Measurements from ENCODE around the gene VCAN.

Gene VCAN

DNA sequence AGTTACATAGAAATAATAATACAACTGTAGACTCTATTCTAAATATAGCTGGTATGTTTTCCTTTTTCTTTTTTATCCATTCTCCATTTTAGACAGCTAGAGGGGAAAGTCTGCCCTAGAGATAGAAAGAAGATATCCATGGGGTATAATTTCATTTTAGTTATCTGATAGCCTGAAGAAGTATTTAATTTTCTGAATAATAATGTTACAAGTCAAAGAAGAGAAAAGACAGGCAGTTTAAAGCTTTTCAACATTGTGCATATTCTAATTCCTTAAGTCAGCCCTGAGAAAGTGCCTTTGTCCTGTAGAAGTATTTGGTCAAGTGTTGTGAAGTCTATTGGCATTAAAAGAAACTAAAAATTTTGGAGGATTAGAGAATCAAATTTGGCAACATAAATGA, 2.5 kb upstream of the VCAN start:
- DNase-seq, result no peak

DNA sequence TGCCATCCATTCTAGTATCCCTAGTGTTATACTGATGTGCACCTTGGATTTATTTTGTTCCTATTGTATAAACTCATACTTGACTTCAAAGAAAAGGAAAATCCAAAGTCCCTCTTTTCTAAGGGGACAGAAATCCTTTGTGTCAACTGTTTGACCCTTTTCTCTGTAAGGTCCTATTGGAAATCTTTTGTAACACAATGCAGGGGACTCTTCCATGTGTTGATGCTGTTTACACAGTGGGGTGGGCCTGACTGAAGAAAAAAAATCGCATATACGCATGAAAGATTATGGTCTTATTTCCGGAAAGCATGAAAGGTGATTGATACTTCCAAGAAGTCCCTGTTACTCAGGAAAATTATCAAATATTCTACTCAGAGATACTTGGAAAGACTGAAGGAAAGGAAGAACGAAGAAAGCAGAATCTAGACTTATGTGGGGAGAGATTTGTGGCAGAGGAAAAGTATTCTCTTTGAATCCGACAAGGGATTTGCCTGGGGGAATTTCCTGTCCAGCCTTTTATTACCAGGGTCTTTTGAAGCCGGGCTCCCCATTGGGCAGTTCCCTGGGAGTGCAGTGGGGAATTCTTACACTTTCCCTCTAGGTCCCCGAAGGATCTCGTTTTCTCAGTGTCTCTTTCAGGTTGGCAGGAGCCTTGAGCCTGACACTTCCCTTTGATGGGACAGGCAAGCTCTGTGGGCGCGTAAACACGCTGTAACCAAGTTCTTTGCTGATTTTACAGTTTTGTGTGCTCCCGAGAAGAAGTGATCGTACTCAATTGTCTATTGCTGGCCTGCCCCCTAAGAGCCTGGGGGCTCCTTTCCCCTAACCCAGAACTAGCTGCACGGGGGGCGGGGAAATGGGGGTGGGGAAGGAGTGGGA, 779 bp upstream of the VCAN start:
- DNase-seq, result no peak

DNA sequence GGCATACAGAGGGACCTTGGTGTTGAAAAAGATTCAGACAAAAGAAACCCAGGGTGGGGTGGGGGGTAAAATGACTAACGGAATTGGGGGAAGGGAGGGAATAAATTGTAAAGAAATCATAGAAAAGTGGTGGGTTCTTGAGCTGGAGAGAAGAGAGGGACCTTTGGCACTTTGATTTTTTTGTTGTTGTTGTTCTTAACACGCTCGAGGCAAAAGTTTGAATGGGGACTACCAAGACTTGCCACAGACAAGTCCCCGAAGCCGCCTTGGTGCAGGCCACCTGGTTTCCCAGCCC, 616 bp downstream of the VCAN start:
- no peak for DNase-seq

DNA sequence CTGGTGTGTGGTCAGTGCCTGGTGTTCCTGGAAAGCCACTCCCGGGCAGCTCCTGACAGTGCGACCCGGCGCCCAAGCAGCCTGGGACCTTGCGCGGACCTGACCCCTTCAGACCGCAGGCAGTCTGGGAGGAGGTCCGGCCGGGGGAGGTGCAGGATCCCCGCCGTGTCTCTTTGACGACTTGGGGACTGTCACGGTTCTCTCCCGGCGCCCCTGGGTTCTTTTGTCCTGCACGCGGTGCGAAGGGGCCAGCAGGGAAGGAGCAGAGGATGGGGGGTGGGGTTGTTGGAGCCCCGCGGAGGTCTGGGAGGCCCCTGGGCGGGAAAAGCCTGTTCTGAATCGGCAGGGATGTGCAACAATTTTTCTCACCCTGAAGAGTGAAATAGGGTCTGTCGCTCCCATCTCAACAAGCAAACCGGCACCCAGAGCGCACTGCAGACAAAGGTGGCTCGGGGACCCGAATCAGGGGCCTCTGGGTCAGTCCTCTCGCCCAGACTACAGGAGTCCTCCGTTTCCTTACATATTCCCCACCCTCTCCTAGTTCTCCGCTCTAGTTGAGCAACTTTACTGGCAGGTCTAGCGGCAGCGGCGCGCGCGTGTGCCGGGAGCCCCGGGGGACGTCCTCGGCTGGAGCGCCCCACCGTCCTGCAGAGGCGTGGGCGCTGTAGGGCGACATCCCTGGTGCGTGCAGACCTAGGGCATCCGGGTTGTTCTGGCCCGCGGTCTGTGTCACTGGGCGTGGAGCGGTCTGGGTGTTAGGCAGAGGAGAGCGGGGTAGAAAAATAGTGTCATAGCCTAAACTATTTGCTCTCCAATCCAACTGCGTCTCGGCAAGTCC, 1.2 kb downstream of the VCAN start:
- no peak for DNase-seq

DNA sequence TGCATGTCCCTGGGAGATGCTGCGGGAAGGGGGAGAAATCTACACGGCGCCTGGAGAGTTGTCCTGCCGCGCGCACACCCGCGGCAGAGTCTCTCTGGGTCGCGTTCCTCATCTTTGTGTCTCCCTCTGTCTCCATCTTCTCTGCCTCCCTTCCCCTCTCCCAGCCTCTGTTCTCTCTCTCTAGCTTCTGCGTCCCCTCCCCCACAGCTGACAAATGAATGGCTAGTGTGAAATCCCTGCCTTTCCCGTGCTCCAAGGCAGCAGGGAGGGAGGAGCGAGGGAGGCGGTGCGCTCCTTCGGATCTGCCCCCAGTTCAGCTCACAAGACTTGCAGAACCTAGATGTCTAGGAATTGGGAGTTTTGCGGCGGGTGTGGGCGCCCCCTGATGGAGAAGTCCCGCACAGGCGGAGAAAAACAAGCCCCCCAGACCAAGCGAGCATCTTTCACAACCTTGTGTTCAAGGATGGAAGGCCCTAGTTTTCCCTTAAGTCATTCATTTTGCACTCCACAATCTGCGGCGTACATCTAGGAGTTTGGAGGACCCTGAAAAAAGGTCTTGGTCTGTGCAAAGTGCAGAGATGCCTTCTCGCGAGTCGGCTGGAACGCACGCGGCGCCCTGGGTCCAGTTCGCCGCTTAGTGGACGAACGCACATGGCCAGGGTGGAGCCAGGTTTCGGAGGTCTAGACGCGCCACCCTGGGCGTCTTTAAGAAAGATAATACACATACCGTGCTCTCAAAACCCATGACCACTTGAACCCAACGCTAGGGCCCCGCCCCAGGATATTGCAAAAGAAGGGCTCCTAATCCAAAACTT, 2.0 kb downstream of the VCAN start:
- DNase-seq, result no peak

DNA sequence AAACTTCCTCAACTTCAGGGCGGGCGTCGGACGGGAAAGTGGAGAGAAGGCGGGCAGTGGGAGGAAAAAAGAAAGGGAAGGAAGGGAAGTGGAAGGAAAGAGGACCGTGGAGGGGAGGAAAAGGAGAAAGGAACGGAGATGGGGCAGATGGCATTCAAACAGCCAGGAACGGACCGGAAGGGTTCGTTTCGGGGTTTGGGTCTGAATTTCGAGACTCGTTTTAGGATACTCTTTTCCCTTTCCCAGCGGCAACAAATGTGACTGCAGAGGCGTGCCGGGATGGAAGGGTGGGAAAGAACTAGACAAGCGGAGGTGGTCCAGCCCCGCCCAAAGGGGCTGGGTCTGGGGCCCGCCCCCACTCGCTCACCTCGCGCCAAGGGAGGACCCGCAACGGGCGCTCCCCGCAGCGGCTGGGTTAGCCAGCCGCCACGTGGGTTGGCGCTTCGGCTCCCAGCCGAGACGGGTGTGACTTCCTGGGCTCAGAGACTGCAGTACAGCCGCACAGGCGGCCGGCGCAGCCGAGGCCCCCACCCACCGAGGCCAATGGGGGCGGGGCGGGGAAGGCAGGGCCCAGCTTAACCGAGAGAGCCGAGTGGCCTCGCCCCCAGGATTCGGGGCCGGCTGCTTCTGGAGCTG, 2.7 kb downstream of the VCAN start:
- DNase-seq, result no peak

DNA sequence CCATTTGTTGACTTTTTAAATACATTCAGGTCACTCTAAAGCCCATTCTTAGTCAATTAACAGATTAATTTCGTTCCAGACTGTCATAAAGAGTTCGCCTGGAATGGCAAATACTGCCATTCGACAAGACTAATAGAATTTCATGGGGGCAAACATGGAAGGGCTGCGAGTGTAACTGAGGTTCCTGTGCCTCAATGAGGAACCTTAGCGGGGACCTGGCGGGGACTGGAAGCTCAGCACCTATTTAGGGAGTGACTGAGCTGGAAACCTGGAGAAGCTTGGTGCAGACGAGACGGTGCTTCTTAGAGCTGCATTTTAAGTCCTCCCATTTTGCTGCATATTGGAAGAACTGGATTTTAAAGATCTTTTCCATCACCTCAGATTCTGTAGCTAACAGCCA, 3.4 kb downstream of the VCAN start:
- no peak for DNase-seq

DNA sequence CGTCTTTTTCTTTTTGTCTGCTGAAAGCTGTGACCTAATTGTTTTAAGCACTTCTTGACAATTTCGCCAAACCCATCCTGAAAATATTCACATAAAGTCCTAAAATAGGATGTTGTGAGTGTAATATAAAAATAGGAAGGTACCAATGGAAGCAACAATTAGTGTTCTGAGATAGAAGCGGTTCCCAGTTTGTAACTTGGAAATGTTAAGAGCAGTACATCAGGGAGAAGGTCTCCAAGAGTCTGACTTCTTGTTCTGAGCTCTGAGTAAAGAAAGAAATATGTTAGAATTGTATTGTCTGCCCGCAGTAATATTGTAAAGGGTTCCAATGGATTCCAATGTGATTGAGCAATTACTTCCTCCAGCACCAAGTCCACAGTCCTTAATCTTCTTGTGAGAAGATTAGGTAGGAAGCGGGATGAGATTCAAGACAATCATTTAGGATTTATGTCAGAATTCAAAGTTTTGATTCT, 3.9 kb downstream of the VCAN start:
- DNase-seq, result no peak

DNA sequence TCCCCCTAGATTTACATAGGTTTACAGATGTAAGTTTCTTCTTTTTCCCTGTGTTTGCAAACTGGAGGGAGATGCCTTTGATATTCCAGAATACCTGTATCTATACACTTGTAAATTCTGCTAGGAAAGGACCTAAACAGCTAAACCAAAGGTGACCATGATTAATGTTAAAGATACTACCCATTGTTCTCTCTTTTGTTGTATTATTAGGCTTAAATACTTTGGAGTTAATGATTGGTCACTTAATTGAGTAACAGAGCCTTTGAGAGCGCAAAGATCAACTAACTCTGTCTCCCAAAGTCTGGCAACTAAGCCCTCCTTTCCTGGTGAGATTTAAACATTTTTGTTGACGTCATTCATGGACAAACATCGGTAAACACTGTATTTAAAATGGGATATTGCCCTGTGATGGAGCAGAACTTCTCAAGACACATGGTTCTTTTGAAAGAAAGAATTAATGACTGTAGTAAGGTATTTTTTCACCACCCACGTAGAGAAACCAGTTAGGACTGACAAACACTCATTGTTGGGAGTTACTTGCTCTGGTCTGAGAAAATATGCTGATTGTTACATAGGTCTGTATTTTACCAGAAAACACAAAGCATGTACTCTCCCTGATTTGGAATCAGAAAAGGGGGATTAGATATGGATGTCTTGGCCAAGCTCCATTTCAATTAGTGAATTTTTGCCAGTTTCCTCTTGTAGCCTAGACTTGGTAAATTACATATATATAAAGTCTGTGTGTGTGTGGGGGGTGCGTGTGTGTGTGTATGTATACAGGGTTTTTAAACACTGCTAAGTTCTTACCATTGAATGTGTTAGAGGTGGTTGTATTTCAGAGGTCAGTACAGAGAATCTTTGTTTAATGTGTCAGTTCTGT, 4.6 kb downstream of the VCAN start:
- DNase-seq, result no peak

DNA sequence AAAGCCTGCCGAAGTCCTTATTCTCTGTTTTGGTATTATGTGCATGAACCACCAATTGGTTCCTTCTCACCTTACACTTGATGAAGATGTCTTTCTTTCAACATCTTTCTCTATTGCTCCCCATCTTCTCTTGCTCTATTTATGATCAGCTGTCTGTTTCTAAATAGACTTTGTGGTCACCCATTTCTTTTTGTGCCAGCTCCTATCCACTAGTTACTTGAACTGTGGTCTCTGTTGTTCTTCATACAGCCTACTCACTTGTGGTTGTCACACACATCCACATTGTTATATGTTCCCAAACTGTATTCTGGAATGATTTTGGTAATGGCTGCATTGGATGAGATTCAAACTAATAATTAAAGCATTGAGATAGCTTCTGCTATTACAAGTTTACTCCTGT, 11.4 kb downstream of the VCAN start:
- DNase-seq, result no peak

DNA sequence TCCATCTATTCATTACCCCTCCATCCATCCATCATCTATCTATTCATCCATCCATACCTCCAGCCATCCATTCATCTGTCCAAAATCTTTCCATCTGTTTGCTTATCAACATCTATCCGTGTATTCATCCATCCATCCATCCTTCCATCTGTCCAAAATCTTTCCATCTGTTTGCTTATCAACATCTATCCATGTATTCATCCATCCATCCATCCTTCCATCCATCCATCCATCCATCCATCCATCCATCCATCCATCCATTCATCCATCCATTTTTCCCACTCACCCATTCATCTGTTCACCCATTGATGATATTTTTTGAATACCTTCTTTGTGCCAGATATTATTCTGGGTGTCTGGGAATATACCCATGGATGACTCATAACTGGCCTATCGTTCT, 12.8 kb downstream of the VCAN start:
- DNase-seq, result no peak

DNA sequence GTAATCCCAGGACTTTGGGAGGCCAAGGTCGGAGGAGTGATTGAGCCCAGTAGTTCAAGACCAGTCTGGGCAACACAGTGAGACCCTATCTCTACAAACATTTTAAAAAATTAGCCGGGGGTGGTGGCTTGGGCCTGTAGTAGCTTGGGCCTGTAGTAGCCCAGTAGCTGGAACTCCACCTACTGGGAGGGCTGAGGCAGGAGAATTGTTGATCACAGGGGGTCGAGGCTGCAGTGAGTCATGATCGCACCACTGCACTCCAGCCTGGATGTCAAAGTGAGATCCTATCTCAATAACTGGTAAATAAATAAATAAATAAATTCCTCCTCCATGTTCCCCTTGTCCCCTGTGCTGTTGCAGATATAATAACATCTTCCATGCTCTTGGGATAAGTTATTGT, 14.3 kb downstream of the VCAN start:
- no peak for DNase-seq

DNA sequence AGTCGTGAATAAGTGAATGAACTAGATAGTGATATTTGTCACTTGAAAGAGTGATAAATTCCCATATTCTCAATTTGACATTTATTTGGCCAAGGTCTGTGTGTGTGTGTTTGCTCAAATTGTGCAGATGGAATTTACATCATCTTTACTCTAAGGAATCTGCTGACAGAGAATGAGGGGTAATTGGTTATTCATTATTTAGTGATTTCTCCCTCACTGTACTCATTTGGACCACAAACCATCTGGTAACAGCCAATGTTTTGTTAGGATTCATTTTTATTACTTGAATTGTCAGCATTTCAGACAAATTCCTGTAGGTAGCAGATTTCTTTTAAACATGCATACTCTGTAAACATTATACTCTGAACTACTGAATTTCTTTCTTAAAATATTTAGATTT, 15.6 kb downstream of the VCAN start:
- no peak for DNase-seq

DNA sequence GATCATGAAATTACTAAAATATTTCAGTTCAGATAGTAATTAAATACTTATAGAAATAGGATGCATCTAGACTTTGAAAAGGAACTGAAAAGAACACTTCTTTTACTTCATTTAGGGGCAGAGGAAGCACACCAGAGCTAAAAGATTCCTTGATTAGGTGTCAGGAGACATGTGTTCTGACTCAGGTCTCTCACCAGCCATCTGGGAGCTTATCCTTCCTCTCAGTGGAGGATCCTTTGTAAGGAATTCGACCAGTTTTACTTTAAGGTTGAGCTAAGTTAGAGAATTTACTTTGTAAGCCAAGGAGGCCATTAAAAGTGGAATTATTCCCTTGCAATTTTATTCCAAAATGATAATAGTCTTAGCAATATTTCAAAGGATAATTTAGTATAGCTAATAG, 16.7 kb downstream of the VCAN start:
- DNase-seq, result no peak

DNA sequence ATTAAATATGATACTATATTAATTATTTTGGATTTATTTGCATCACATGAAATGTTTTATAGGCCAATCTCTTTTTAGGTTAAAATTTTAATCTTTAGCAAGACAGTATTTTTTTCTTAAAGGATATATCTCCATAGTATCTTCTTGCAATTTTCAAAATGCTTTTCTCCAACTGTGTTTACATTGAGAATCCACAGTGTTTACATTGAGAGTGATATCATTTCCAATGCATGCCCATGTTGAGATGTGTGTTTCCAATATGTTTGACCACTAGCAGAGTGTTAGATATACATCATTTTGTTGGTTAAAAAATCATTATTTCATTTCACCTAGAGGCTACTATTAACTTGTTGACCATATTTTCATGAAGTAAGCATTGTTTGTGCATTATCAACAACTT, 17.3 kb downstream of the VCAN start:
- DNase-seq, result no peak

DNA sequence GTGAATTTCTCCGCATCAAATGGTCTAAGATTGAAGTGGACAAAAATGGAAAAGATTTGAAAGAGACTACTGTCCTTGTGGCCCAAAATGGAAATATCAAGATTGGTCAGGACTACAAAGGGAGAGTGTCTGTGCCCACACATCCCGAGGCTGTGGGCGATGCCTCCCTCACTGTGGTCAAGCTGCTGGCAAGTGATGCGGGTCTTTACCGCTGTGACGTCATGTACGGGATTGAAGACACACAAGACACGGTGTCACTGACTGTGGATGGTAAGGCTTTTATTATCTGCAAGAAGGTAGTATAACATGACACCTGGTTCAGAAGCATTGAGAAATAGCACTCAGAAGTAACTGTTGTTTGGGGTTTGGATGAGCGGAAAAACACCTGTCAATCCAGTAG, 18.7 kb downstream of the VCAN start:
- no peak for DNase-seq

DNA sequence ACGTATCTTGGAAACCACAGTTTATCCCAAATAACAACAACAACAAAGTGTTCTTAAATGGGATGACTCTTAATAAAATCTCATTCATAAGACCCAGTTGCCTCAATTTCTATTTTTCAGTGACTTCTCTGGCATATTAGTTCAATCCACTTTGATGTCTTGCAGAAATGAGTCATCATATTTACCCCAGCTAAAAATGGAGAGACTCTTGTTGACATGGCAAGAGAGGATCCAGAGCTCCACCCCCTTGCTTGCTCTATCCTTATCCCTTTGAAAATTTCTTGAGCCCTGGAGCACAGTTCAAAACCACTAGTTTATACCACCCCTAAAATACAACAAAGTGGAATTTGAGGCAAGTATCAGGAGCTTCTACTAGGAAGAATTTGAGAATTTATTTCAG, 20.8 kb downstream of the VCAN start:
- DNase-seq, result no peak

DNA sequence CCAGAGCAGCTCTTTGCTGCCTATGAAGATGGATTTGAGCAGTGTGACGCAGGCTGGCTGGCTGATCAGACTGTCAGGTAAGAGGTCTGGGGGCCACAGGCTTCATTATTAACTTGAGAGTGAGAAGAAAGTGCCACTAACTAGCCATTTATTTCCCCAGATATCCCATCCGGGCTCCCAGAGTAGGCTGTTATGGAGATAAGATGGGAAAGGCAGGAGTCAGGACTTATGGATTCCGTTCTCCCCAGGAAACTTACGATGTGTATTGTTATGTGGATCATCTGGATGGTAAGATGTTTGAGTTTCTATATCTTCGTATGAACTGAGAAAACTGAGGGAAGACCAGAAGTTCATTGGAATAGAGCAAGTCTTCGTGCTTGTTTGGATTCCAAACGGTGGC, 22.1 kb downstream of the VCAN start:
- no peak for DNase-seq

DNA sequence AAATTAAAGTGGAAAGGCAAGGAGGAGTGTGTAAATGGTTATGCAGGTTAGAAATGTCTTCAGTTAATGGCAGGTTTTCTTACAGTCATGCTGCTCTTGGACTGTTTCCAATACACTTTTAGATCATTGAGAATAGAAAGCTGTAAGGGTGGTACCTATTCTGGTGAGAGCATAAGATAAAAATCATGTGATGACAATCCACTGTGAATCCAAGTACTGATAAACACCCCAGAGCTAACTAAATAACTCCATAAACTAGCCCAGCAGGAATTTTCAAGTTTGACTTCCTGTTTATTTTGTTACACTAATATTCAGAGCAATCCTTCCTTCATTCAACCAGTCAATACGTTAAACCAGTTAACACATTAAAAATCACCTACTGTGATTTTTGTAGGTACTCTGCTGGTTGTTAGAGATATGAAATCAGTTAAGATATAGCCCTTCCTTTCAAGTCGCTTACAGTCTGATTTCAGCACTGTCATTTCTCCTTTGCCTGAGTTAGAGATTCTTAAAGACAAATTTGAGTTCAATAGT, 22.6 kb downstream of the VCAN start:
- DNase-seq, result no peak

DNA sequence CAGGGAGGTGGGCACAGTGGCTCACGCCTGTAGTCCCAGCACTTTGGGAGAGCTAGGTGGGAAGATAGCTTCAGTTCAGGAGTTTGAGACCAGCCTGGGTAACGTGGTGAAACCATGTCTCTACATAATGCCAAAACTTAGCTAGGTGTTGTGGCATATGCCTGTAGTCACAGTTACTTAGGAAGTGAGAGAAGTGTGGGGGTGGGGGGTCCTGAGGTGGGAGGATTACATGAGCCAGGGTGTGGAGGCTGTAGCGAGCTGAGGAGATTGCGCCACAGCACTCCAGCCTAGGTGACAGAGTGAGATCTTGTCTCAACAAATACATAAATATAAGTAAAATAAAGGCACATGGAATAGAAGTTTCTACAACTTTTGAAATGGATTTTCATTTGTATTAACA, 23.1 kb downstream of the VCAN start:
- DNase-seq, result no peak

DNA sequence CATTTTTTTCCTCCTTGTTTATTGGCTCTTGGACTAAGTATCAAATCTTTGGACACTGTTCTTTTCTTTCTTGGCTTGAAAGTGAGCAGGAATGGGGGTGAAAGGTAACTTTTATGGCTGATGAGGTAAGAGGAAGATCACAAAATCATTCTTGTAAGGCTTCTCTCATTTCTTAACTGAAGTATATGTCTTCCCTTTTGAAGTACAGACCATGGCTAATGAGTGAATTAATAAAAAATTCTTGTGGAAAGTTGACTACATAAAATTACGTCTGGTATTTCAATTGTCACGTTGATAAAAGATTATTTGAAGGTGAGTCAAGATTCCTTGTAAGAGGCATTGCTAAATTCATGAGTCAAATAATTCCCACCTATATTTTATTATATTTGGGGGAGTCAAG, 25.1 kb downstream of the VCAN start:
- no peak for DNase-seq

DNA sequence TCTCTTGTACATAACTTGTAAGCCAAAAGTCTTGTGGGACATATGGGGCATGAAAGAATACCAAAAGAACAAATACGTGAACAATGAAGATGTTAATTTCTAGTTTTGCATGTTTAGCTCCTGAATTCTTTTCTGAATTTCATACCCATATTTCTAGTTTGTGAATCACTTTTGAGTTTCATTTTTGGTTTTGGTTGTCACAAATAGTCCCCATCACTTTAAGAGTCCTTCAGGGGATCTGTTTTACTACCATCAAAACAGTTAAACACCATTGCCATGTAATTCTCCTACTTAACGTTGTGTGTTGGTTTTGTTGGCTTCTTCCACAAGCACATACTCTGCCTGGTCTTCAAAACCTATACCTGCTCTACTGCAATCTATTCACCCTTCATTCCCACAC, 27.0 kb downstream of the VCAN start:
- DNase-seq, result no peak

Measured in activated gamma-delta T cell (primary cell).